Measurements from ENCODE around the gene FLNB. TPM values are rescaled to one million over a fixed set of nuclear protein-coding genes. Genes with fewer than 3 reads are reported as not detected.
"Not testable (repeated sequence)": the region's sequence is repeated elsewhere in the genome, so short reads cannot be mapped to it uniquely, and the experiment has no call there.

Gene FLNB
- total RNA-seq, 1 experiment from 2014 or later: 580 TPM

DNA sequence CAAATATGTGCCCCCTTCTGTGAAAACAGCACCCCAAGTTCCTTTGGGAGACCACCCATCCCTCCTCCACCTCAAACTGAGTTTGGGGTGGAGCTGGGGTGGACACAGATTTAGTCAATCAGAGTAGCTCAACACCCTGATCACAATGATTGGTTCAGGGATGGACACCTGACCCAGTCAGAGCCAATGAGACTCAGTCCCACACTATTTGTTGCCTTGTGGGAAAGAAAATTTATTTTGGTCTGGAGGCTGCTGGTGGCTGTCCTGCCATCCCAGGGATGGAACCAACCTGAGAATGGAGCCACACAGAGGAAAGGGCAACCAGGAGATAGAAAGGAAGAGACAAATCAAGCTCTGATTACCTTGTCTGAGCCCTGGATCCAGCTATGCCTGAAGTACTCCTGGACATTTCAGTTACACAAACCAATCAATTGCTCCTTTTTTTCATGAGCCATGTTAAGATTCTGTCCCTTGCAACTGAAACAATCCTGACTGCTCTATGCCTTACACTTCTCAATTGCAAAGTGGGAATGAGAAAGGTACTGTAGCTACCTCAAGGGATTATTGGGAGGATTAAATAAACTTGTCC is 192.0 kb downstream of the FLNB start:
- no TSS peak for BruUV-seq (replicated peaks)
- TF ChIP-seq, protein P1, sequence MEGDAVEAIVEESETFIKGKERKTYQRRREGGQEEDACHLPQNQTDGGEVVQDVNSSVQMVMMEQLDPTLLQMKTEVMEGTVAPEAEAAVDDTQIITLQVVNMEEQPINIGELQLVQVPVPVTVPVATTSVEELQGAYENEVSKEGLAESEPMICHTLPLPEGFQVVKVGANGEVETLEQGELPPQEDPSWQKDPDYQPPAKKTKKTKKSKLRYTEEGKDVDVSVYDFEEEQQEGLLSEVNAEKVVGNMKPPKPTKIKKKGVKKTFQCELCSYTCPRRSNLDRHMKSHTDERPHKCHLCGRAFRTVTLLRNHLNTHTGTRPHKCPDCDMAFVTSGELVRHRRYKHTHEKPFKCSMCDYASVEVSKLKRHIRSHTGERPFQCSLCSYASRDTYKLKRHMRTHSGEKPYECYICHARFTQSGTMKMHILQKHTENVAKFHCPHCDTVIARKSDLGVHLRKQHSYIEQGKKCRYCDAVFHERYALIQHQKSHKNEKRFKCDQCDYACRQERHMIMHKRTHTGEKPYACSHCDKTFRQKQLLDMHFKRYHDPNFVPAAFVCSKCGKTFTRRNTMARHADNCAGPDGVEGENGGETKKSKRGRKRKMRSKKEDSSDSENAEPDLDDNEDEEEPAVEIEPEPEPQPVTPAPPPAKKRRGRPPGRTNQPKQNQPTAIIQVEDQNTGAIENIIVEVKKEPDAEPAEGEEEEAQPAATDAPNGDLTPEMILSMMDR (IDR thresholded peaks at IDR 0.05; ENCODE audit: unreplicated experiment): no peak
- H3K4me3 Mint-ChIP-seq (ENCODE audit: unreplicated experiment): no peak overlapping the region
- DNase-seq (ENCODE audit: unreplicated experiment): no peak
- H3K4me1 Mint-ChIP-seq (ENCODE audit: insufficient read depth, unreplicated experiment): no peaks in the 10 kb centered on the region
- H3K27ac Mint-ChIP-seq (ENCODE audit: low read depth, unreplicated experiment): no peak overlapping the region
- intact Hi-C loops (cut with micrococcal nuclease): no loop called here
- H3K9me3 Mint-ChIP-seq (ENCODE audit: unreplicated experiment): no peaks in the 10 kb centered on the region
- no peaks in the 10 kb centered on the region for H3K36me3 Mint-ChIP-seq (ENCODE audit: insufficient read depth, unreplicated experiment)
- H3K27me3 Mint-ChIP-seq (ENCODE audit: insufficient read depth, unreplicated experiment): peaks cover 10% of the 10 kb centered on the region
- POLR2A ChIA-PET: interaction anchor here (0.7 to 2.7 kb wide), 5 partner anchors 11 to 189 kb away, joined by 3 to 10 read pairs (median 3); partner anchors contain the start of genes HTD2 and RPP14
- CTCF ChIA-PET: interaction anchor here (0.6 to 1.7 kb wide), 9 partner anchors 8 to 101 kb away, joined by 3 to 9 read pairs (median 5); no protein-coding TSS in a partner anchor

DNA sequence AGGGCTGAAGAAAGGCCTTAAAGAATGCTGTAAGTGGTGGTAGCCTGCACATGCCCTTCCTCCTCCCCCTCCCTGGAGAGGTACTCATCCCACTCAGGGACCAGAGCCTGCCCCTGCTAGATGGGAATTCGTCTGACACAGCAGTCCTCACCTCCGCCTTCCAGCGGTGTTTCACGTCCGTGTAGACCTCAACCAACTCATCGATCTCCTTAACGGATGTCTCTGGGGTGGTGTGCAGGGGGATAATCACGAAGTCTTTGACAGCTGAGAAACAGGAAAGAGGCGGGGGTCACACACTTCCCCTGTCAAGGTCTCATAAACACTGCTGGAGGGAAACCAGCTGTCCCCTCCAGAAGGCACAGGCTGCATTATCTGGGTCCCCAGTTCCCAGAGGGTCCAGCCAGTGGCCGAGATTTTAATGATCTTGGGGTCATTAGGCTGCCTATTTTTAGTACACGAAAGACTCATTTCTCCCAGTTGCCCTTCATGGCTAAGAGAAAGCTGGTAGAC is 192.7 kb downstream of the FLNB start:
- POLR2A ChIA-PET: interaction anchor here (0.7 to 2.7 kb wide), 5 partner anchors 12 to 190 kb away, joined by 3 to 10 read pairs (median 3); partner anchors contain the start of genes HTD2 and RPP14
- Mint-ChIP-seq H3K9me3 (ENCODE audit: unreplicated experiment) (no peaks in the 10 kb centered on the region), H3K4me1 (ENCODE audit: insufficient read depth, unreplicated experiment) (no peaks in the 10 kb centered on the region), H3K27me3 (ENCODE audit: insufficient read depth, unreplicated experiment) (peaks cover 10% of the 10 kb centered on the region), H3K4me3 (ENCODE audit: unreplicated experiment) (no peak overlapping the region), H3K36me3 (ENCODE audit: insufficient read depth, unreplicated experiment) (no peaks in the 10 kb centered on the region), H3K27ac (ENCODE audit: low read depth, unreplicated experiment) (no peak overlapping the region)
- no TSS peak for BruUV-seq (replicated peaks)
- TF ChIP-seq, protein P1 (IDR thresholded peaks at IDR 0.05; ENCODE audit: unreplicated experiment): no peak
- intact Hi-C loops (cut with micrococcal nuclease): no loop called here
- no peak for DNase-seq (ENCODE audit: unreplicated experiment)
- CTCF ChIA-PET: interaction anchor here (0.6 to 1.7 kb wide), 6 partner anchors 7 to 794 kb away, joined by 3 to 8 read pairs (median 5); no protein-coding TSS in a partner anchor

DNA sequence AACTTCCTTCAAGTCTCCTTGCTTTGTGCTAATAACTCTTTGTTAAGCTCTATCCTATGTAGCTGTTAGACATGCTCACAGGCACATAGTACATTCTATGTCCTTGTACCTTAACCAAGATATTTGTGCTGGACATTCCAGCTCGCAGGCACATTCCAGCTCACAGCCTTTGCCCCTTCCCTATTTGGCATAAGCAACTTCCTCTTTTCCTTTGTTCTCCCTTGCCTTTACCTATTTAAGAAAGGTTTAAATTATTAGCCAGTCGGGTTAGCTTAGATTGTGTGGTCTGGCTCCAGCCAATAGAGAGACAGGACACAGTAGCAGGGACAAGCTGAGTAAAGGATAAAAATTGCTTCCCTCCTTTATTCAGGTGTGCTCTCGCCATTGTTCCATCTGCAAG is 193.2 kb downstream of the FLNB start:
- ChIA-PET POLR2A (interaction anchor here (1.3 to 2.7 kb wide), 3 partner anchors 12 to 16 kb away, joined by 3 to 10 read pairs (median 5); no protein-coding TSS in a partner anchor), CTCF (interaction anchor here (0.6 to 1.7 kb wide), 5 partner anchors 11 to 793 kb away, joined by 3 to 8 read pairs (median 6); no protein-coding TSS in a partner anchor)
- H3K4me3 Mint-ChIP-seq (ENCODE audit: unreplicated experiment); H3K36me3 Mint-ChIP-seq (ENCODE audit: insufficient read depth, unreplicated experiment); intact Hi-C loops (cut with micrococcal nuclease); DNase-seq (ENCODE audit: unreplicated experiment); BruUV-seq (replicated peaks); H3K27ac Mint-ChIP-seq (ENCODE audit: low read depth, unreplicated experiment); H3K4me1 Mint-ChIP-seq (ENCODE audit: insufficient read depth, unreplicated experiment); H3K9me3 Mint-ChIP-seq (ENCODE audit: unreplicated experiment): not testable (repeated sequence)
- H3K27me3 Mint-ChIP-seq (ENCODE audit: insufficient read depth, unreplicated experiment): peaks cover 10% of the 10 kb centered on the region

DNA sequence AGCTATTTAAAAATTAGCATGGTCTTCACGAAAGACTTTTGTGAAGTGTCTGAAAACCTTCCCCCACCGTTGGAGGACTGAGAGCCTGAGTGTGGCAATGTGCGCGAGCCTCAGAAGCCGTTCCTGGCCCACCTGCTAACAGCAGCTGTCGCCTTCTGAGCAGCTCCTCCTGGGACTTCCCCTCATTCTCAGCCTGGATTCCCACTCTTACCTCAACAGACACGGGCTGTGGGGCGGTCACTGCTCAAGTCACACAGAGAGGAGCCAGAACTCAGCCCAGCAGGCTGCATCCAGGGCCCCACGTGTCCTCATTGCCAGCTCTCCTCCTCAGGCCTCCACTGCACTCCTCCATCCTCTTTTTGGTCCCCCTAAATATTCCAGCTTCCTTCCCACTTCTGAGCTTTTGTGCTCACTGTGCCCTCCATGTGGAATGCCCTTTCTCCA is 194.7 kb downstream of the FLNB start:
- TF ChIP-seq, protein P1 (IDR thresholded peaks at IDR 0.05; ENCODE audit: unreplicated experiment): no peak
- CTCF ChIA-PET: interaction anchor here (0.6 to 1.2 kb wide), 8 partner anchors 9 to 114 kb away, joined by 3 to 6 read pairs (median 3); no protein-coding TSS in a partner anchor
- H3K36me3 Mint-ChIP-seq (ENCODE audit: insufficient read depth, unreplicated experiment): no peaks in the 10 kb centered on the region
- H3K9me3 Mint-ChIP-seq (ENCODE audit: unreplicated experiment): no peaks in the 10 kb centered on the region
- no TSS peak for BruUV-seq (replicated peaks)
- peaks cover 10% of the 10 kb centered on the region for H3K27me3 Mint-ChIP-seq (ENCODE audit: insufficient read depth, unreplicated experiment)
- H3K27ac Mint-ChIP-seq (ENCODE audit: low read depth, unreplicated experiment): no peak overlapping the region
- H3K4me3 Mint-ChIP-seq (ENCODE audit: unreplicated experiment): no peak overlapping the region
- no peak for DNase-seq (ENCODE audit: unreplicated experiment)
- H3K4me1 Mint-ChIP-seq (ENCODE audit: insufficient read depth, unreplicated experiment): no peaks in the 10 kb centered on the region
- intact Hi-C loops (cut with micrococcal nuclease): no loop called here
- POLR2A ChIA-PET: interaction anchor here (0.5 to 2.3 kb wide), 6 partner anchors 10 to 1332 kb away, joined by 3 to 7 read pairs (median 4); partner anchors contain the start of genes HTD2 and RPP14
